CD4-positive, alpha-beta T cell (primary cell): ENCODE results near the gene MRM3. TPM values are rescaled to one million over a fixed set of nuclear protein-coding genes. Genes with fewer than 3 reads are reported as not detected.

ENCODE experiments used
- ATAC-seq: fragments of 200-7000 bp; cut with Tn5 transposase; one replicate; pipeline ENCODE4 v1.10.0; 2022; ENCODE audit warnings: mild to moderate bottlenecking; ENCODE audit not compliant: poor library complexity
- CTCF ChIA-PET: fragments of 350-600 bp; sonication (Branson Sonifier 250); formaldehyde crosslinking; loops from one replicate; lab custom pipeline; 2021; ENCODE audit warnings: antibody characterized with exemption, inconsistent platforms; lab: Charles Lee
- POLR2A ChIA-PET: fragments of 350-600 bp; sonication (Branson Sonifier 250); formaldehyde crosslinking; loops from one replicate; lab custom pipeline; 2021; ENCODE audit warnings: antibody characterized with exemption, inconsistent platforms; lab: Charles Lee
- DNase-seq, 14 experiments: peaks; one replicate each; pipeline ENCODE4 v3.0.0-alpha.2; 2013 to 2020; ENCODE audit warnings: mixed read lengths in 2 of 14
- H3K27ac ChIP-seq, 2 donors: one replicate each; pipeline versions ENCODE4 v1.5.1 to v1.7.0; 2013; ENCODE audit warnings: low read length in 2 of 2, low read depth in 1 of 2, mild to moderate bottlenecking in 1 of 2
- H3K27me3 ChIP-seq, 2 experiments: 1 replicate in 1 of 2; 2 replicates in 1 of 2; pipeline versions ENCODE4 v1.6.1 to v1.7.0; 2013; ENCODE audit warnings: low read length in 2 of 2, control low read depth in 1 of 2, mild to moderate bottlenecking in 1 of 2, moderate library complexity in 1 of 2; ENCODE audit not compliant: insufficient read depth in 2 of 2, control insufficient read depth in 1 of 2
- H3K36me3 ChIP-seq: one replicate; pipeline ENCODE4 v1.6.1; 2013; ENCODE audit warnings: low read length, control low read depth; ENCODE audit not compliant: insufficient read depth
- H3K4me1 ChIP-seq: one replicate; pipeline ENCODE4 v1.6.1; 2013; ENCODE audit warnings: low read length, control low read depth; ENCODE audit not compliant: insufficient read depth
- H3K4me3 ChIP-seq: one replicate; pipeline ENCODE4 v1.5.1; 2013; ENCODE audit warnings: mild to moderate bottlenecking, low read length, moderate library complexity
- H3K9me3 ChIP-seq, 2 experiments: 1 replicate in 1 of 2; 2 replicates in 1 of 2; pipeline versions ENCODE4 v1.6.1 to v1.7.0; 2013; ENCODE audit warnings: low read length in 2 of 2, mild to moderate bottlenecking in 2 of 2, control low read depth in 1 of 2, moderate library complexity in 1 of 2; ENCODE audit not compliant: control insufficient read depth in 1 of 2, insufficient read depth in 1 of 2
- H3K27ac Mint-ChIP-seq: one replicate; pipeline ENCODE4 v1.8.0; 2020; ENCODE audit warnings: mixed read lengths
- H3K27me3 Mint-ChIP-seq: one replicate; pipeline ENCODE4 v1.8.0; 2021; ENCODE audit warnings: mixed read lengths
- H3K36me3 Mint-ChIP-seq: one replicate; pipeline ENCODE4 v1.8.0; 2021; ENCODE audit warnings: low read depth, mixed read lengths
- H3K4me1 Mint-ChIP-seq: one replicate; pipeline ENCODE4 v1.8.0; 2021; ENCODE audit warnings: low read depth, mixed read lengths
- H3K4me3 Mint-ChIP-seq: one replicate; pipeline ENCODE4 v1.8.0; 2020; ENCODE audit warnings: mild to moderate bottlenecking, mixed read lengths
- H3K9me3 Mint-ChIP-seq: one replicate; pipeline ENCODE4 v1.8.0; 2020; ENCODE audit warnings: mixed read lengths
- CTCF ChIP-seq: fragments of 200-600 bp; IDR thresholded peaks from one replicate; pipeline ENCODE4 v1.8.0; 2022; ENCODE audit warnings: antibody characterized with exemption, mild to moderate bottlenecking
- intact Hi-C, 2 experiments: fragments of 100-400 bp; cut with DNase I in 1 of 2; cut with micrococcal nuclease in 1 of 2; formaldehyde crosslinking; loops; one replicate each; pipeline versions ENCODE4 v1.15.1 to v1.9.0; 2023 to 2025; cut with DNase I, micrococcal nuclease
- total RNA-seq, 174 experiments: library from RNA in 2 of 174; stranded (reverse) in 2 of 174; gene quantifications; one replicate each; pipeline ENCODE4 v1.2.3 and lab custom pipeline; 2021 to 2026

Gene MRM3
- total RNA-seq, 2 experiments from 2014 or later = 40.8 to 44.1 TPM

- no peak overlapping the region for H3K27ac ChIP-seq
- intact Hi-C loops = loop anchor here in 1 of 2 experiments (2.0 kb wide), 1 partner anchor 17 kb away; no protein-coding TSS in a partner anchor
- H3K36me3 ChIP-seq = no peaks in the 10 kb centered on the region
- Mint-ChIP-seq H3K9me3 (no peaks in the 10 kb centered on the region), H3K4me3 (peak overlapping the region; percentile 87), H3K36me3 (no peaks in the 10 kb centered on the region), H3K4me1 (peaks cover 7% of the 10 kb centered on the region), H3K27me3 (peaks cover 19% of the 10 kb centered on the region), H3K27ac (no peak overlapping the region)
- CTCF ChIA-PET = no interaction called here
- H3K27me3 ChIP-seq = peaks cover 8 to 13% of the 10 kb centered on the region in 2 experiments
- no peak overlapping the region for H3K4me3 ChIP-seq
- no peak for TF ChIP-seq CTCF
- peaks cover 14% of the 10 kb centered on the region for H3K4me1 ChIP-seq
- POLR2A ChIA-PET = interaction anchor here (1.1 to 1.3 kb wide), 2 partner anchors 20 to 48 kb away, joined by 3 to 4 read pairs; partner anchors contain the start of genes GLOD4 and MRM3
- ATAC-seq (no peak), DNase-seq (no peak)
- H3K9me3 ChIP-seq = no peaks in the 10 kb centered on the region
Observed at GRCh38 chr17:733743-734142, 48.4 kb upstream of the MRM3 start.

- Mint-ChIP-seq H3K9me3 (no peaks in the 10 kb centered on the region), H3K4me3 (no peak overlapping the region), H3K36me3 (peaks cover 5% of the 10 kb centered on the region), H3K27me3 (no peaks in the 10 kb centered on the region), H3K27ac (no peak overlapping the region), H3K4me1 (peaks cover 15% of the 10 kb centered on the region)
- intact Hi-C loops = no loop called here
- no peaks in the 10 kb centered on the region for H3K27me3 ChIP-seq
- H3K9me3 ChIP-seq = no peaks in the 10 kb centered on the region
- DNase-seq (no peak), ATAC-seq (no peak)
- no peak for TF ChIP-seq CTCF
- POLR2A ChIA-PET = no interaction called here
- CTCF ChIA-PET = no interaction called here
- H3K4me3 ChIP-seq = no peak overlapping the region
- no peak overlapping the region for H3K27ac ChIP-seq
- no peaks in the 10 kb centered on the region for H3K36me3 ChIP-seq
- H3K4me1 ChIP-seq = peaks cover 11% of the 10 kb centered on the region
Observed at GRCh38 chr17:737561-738113, 44.5 kb upstream of the MRM3 start.

- H3K27me3 ChIP-seq = no peaks in the 10 kb centered on the region
- no peak overlapping the region for H3K4me3 ChIP-seq
- no peak for TF ChIP-seq CTCF
- H3K27me3 Mint-ChIP-seq = no peaks in the 10 kb centered on the region
- peak overlapping the region; percentile 34 for H3K4me3 Mint-ChIP-seq
- peak in 5 of 14 experiments; percentile 5 to 78 (median 28) for DNase-seq
- H3K36me3 ChIP-seq = peaks cover 22% of the 10 kb centered on the region
- intact Hi-C loops = no loop called here
- peaks cover 4% of the 10 kb centered on the region for H3K4me1 ChIP-seq
- no peak overlapping the region for H3K27ac ChIP-seq
- no peaks in the 10 kb centered on the region for H3K9me3 ChIP-seq
- H3K9me3 Mint-ChIP-seq = no peaks in the 10 kb centered on the region
- ChIA-PET CTCF (interaction anchor here (0.5 kb wide), 1 partner anchor 19 kb away, joined by 3 read pairs; no protein-coding TSS in a partner anchor), POLR2A (no interaction called here)
- ATAC-seq = peak; percentile 79
- H3K36me3 Mint-ChIP-seq = peaks cover 13% of the 10 kb centered on the region
- H3K27ac Mint-ChIP-seq = peak overlapping the region; percentile 72
- peaks cover 8% of the 10 kb centered on the region for H3K4me1 Mint-ChIP-seq
Observed at GRCh38 chr17:740240-741017, 41.7 kb upstream of the MRM3 start.
